ENCODE data around the gene ZNF611.

DNA sequence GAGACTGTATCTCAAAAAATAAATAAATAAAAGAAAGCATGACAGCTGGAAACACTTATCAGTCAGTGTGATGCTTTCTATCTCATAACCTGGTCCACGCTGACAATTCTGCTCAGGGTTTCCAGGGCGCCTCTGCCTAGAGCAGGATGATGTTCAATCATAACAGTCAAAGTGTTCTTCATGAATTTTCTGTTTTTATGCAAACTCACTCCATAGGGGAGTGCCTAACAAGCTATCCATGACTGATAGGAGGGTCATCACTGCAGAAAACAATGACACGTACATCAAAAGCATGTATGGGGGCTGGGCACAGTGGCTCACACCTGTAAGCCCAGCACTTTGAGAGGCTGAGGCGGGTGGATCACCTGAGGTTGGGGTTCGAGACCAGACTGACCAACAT is 55.2 kb downstream of the ZNF611 start:
- TF ChIP-seq TAF1 (conservative IDR thresholded peaks at IDR 0.05), result no peak
- TF ChIP-seq ZBTB33 (IDR thresholded peaks at IDR 0.05), result no peak
- TF ChIP-seq JUND (IDR thresholded peaks at IDR 0.05), result no peak
- TF ChIP-seq, protein P1, sequence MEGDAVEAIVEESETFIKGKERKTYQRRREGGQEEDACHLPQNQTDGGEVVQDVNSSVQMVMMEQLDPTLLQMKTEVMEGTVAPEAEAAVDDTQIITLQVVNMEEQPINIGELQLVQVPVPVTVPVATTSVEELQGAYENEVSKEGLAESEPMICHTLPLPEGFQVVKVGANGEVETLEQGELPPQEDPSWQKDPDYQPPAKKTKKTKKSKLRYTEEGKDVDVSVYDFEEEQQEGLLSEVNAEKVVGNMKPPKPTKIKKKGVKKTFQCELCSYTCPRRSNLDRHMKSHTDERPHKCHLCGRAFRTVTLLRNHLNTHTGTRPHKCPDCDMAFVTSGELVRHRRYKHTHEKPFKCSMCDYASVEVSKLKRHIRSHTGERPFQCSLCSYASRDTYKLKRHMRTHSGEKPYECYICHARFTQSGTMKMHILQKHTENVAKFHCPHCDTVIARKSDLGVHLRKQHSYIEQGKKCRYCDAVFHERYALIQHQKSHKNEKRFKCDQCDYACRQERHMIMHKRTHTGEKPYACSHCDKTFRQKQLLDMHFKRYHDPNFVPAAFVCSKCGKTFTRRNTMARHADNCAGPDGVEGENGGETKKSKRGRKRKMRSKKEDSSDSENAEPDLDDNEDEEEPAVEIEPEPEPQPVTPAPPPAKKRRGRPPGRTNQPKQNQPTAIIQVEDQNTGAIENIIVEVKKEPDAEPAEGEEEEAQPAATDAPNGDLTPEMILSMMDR (IDR thresholded peaks at IDR 0.05; ENCODE audit: low read depth, low read length, missing input control), result no peak
- TF ChIP-seq RAD21 (IDR thresholded peaks at IDR 0.05), result no peak
- no peak for TF ChIP-seq MAX (IDR thresholded peaks at IDR 0.05)
- TF ChIP-seq EGR1 (IDR thresholded peaks at IDR 0.05; ENCODE audit: low read depth in 2 of 2), result no peak
- TF ChIP-seq, protein P2, sequence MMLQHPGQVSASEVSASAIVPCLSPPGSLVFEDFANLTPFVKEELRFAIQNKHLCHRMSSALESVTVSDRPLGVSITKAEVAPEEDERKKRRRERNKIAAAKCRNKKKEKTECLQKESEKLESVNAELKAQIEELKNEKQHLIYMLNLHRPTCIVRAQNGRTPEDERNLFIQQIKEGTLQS (IDR thresholded peaks at IDR 0.05), result no peak
- TF ChIP-seq, protein P3, sequence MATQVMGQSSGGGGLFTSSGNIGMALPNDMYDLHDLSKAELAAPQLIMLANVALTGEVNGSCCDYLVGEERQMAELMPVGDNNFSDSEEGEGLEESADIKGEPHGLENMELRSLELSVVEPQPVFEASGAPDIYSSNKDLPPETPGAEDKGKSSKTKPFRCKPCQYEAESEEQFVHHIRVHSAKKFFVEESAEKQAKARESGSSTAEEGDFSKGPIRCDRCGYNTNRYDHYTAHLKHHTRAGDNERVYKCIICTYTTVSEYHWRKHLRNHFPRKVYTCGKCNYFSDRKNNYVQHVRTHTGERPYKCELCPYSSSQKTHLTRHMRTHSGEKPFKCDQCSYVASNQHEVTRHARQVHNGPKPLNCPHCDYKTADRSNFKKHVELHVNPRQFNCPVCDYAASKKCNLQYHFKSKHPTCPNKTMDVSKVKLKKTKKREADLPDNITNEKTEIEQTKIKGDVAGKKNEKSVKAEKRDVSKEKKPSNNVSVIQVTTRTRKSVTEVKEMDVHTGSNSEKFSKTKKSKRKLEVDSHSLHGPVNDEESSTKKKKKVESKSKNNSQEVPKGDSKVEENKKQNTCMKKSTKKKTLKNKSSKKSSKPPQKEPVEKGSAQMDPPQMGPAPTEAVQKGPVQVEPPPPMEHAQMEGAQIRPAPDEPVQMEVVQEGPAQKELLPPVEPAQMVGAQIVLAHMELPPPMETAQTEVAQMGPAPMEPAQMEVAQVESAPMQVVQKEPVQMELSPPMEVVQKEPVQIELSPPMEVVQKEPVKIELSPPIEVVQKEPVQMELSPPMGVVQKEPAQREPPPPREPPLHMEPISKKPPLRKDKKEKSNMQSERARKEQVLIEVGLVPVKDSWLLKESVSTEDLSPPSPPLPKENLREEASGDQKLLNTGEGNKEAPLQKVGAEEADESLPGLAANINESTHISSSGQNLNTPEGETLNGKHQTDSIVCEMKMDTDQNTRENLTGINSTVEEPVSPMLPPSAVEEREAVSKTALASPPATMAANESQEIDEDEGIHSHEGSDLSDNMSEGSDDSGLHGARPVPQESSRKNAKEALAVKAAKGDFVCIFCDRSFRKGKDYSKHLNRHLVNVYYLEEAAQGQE (IDR thresholded peaks at IDR 0.05), result no peak
- TF ChIP-seq GABPA (IDR thresholded peaks at IDR 0.05 in 1 of 2, conservative IDR thresholded peaks at IDR 0.05 in 1 of 2), result no peak
- no peak for TF ChIP-seq YY1 (IDR thresholded peaks at IDR 0.05)
- TF ChIP-seq HNF4A (conservative IDR thresholded peaks at IDR 0.05), result no peak
- TF ChIP-seq SP1 (IDR thresholded peaks at IDR 0.05), result no peak
